ENCODE results near the gene MRPS6.

DNA sequence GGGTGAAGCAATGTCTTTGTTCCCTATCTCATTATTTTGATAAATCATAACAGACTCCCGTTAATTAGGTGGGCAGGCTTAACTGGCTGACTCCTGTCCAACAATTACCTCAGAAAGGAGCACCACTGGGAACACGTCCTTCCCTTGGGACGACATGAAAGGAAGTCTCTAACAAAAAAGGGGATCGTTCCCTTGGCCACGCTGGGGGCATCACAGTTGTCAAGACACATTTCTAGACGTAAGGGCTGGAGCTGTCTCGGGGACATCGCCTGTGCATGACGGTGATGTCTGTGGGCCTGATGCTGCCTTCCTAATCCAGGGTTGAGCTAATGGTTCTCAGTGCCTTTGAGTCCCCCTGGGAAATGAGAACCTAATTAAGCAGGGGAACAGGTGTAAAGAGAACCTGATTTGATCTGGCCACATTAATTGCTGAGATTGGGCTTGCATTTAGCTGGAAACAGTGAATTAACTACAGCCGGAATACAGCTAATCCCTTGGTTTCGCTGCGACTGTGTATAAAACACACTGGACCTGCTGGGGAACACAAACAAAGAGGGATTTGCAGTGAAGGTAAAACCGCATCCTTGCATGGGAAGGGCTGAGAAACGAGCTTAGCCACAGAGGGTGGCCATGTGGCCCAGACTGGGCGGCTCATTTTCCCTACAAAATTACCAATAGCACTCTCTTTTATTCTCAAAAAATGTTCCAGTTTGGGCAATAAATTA lies 111.8 kb downstream of the MRPS6 start:
- TF ChIP-seq, protein P1, sequence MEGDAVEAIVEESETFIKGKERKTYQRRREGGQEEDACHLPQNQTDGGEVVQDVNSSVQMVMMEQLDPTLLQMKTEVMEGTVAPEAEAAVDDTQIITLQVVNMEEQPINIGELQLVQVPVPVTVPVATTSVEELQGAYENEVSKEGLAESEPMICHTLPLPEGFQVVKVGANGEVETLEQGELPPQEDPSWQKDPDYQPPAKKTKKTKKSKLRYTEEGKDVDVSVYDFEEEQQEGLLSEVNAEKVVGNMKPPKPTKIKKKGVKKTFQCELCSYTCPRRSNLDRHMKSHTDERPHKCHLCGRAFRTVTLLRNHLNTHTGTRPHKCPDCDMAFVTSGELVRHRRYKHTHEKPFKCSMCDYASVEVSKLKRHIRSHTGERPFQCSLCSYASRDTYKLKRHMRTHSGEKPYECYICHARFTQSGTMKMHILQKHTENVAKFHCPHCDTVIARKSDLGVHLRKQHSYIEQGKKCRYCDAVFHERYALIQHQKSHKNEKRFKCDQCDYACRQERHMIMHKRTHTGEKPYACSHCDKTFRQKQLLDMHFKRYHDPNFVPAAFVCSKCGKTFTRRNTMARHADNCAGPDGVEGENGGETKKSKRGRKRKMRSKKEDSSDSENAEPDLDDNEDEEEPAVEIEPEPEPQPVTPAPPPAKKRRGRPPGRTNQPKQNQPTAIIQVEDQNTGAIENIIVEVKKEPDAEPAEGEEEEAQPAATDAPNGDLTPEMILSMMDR (IDR thresholded peaks at IDR 0.05): no peak
- TF ChIP-seq POLR2A (IDR thresholded peaks at IDR 0.05): no peak
